GM21576 (cell line): ENCODE results near the gene ARSH.
A peak's percentile ranks its signal among the peaks of the same experiment; 100 is the strongest.
"Not testable (repeated sequence)": the region's sequence is repeated elsewhere in the genome, so short reads cannot be mapped to it uniquely, and the experiment has no call there.

Experiments used
- ATAC-seq: cut with Tn5 transposase; IDR thresholded peaks from one replicate; pipeline ENCODE4 v1.9.1; 2021; ENCODE audit warnings: mild to moderate bottlenecking, moderate library complexity; ENCODE audit not compliant: unreplicated experiment

ARSH gene

GRCh38 chrX:3006495-3006894 lies at the start of gene ARSH:
Gene ARSH, plus strand, starts transcription at chrX:3006546. Its CDS starts 67 bp downstream, at chrX:3006613.
- no peak for ATAC-seq

DNA sequence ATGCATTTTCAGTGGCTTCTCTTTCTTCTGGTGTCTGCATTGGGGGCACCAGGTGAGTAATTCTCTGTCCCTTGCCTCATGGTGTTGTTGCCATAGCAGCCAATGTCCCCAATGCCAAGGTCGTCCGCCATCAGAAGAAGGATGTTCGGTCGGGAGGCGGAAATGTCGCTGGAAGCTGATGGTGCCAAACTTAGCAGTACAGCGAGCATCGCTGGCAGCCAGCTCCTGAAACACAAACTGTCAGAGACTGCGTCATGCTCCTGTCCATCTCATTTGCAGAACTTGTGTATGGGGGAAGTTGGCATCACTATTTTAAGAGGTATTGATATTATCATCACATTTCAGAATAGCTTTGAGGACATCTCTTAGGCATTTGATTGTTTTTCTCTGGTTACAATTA lies 48.1 kb upstream of the ARSH start:
- no peak for ATAC-seq

- ATAC-seq = no peak
Observed at GRCh38 chrX:2960861-2961515, 45.4 kb upstream of the ARSH start.

DNA sequence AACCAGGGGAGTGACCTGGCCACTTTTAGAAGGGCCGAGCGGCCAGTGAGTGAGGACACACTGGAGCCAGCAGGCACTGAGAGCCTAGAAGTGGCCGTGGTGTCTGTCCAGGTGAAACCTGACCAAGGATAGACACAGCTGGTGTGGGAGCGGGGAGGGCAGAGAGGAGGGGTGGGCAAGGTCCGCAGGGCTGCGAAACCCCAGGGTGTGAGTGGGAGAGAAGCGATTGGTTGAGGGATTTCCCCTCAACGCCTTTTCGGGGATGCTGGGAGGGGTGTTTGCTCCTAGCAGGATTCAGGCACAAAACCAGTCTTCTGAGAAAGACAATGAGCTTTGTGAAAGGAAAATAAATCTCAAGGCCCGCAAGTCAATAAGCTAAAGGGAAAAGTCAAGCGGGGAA lies 44.0 kb upstream of the ARSH start:
- ATAC-seq = no peak

DNA sequence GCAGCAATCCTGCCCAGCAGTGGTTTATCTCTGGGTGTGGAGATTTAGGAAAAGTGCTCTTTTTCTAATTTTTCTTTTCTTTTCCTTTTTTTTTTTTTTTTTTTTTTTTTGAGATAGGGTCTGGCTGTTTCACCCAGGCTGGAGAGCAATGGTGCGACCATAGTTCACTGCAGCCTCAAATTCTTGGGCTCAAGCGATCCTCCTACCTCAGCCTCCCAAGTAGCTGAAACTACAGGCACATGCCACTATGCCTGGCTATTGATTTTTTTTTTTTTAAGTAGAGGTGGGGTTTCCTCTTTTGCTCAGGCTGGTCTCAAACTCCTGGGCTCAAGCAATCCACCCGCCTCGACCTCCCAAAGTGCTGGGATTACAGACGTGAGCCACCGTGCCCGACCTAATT lies 42.9 kb upstream of the ARSH start:
- not testable (repeated sequence) for ATAC-seq

- ATAC-seq = not testable (repeated sequence)
Observed at GRCh38 chrX:2963992-2964794, 42.2 kb upstream of the ARSH start.

- ATAC-seq = peak; percentile 77
Observed at GRCh38 chrX:2965965-2966364, 40.4 kb upstream of the ARSH start.

DNA sequence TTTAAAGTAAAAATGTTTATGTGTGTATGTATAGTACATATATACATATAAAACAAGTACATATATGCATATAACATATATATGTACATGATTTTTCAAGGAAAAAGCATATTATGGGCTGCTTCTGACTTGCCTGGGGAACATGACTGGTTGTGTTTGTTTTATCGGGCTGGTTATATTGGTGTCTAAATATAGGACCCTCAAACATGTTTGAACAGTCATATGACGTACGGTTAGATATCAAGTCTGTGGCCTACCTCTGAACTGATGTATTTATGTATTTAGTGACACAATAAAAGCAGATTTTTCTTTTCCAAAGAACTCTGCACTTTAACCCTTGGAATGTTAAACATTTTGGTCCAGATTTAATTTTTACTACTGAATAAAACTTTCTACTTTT lies 39.3 kb upstream of the ARSH start:
- ATAC-seq = no peak

- no peak for ATAC-seq
Observed at GRCh38 chrX:2967584-2967983, 38.8 kb upstream of the ARSH start.

DNA sequence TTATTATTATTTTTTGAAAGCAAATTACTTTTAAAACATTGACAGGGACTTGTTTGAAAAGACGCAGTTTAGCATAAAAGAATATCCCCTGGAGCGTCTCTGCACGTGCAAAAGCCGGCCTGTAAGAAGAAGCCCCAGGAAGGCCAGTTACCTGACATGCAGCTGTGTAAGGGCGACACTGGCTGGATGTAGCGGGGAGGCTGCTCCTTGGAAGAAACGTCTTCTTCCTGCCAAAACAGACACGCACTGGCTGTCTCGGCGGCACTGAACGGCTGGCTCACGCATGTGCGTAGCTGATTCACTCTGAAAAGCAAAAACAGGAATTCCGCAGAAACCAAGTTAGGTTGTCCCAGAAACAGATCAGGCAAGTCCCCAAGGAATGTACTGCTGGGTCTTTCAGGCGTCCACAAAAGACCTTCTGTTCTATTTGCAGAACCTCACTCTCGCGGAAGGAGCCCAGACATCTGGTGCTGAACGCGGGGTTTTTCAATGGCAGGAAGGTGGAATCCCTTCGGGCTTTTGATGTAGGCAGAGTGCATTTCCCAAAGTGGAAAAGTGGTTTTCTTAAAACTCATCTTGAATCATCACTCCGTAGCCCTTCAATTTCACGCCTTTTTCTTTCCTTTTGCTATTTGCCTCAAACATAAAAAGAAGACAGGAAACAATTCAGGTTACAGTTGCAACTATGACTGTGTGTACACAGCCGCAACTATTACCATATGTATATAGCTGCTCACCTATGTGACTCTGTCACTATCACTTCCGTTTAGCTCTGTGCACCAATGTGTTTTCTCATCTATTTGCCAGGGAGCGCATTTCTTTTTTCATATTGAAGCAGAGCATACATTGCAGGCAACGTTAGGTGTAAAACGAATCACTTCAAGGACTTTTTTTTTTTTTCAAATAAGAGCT lies 38.1 kb upstream of the ARSH start:
- ATAC-seq = no peak

DNA sequence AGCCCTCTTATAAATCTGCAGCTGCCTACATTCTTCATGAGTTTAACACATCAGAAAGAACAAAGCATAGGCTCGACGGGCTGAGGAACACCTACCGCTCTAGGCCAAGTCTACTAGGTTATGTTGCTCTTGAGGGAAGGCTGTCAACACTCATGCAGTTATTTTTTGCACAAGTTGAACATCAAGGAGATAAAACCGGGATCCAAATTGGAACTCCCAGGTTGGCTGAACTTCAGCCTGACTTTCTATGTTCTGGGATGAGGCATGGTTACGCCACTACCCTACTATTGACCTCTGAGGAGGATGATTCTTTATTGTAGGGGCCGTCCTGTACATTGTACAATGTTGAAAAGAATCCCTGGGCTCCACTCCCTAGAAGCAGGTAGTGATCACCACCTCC lies 37.3 kb upstream of the ARSH start:
- ATAC-seq = no peak

GRCh38 chrX:2972391-2972790 lies 34.0 kb upstream of the ARSH start:
- ATAC-seq = no peak

- ATAC-seq = no peak
Observed at GRCh38 chrX:2974961-2975360, 31.4 kb upstream of the ARSH start.

DNA sequence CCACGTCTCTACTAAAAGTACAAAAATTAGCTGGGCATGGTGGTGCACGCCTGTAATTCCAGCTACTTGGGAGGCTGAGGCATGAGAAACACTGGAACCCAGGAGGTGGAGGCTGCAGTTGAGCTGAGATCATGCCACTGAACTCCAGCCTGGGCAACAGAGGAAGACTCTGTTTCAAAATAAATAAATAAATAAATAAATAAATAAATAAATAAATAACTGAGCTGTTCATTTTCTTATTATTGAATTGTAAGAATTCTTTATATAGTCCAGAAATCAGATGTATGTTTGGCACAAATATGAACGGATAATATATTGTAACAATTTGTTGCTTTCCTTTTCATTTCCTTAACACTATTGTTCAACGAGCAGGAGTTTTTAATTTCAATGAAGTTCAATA lies 27.7 kb upstream of the ARSH start:
- not testable (repeated sequence) for ATAC-seq

- ATAC-seq = no peak
Observed at GRCh38 chrX:2984342-2984741, 22.0 kb upstream of the ARSH start.

GRCh38 chrX:2989565-2989964 lies 16.8 kb upstream of the ARSH start:
- no peak for ATAC-seq

GRCh38 chrX:3010532-3010931 lies 4.2 kb downstream of the ARSH start:
- ATAC-seq = no peak

DNA sequence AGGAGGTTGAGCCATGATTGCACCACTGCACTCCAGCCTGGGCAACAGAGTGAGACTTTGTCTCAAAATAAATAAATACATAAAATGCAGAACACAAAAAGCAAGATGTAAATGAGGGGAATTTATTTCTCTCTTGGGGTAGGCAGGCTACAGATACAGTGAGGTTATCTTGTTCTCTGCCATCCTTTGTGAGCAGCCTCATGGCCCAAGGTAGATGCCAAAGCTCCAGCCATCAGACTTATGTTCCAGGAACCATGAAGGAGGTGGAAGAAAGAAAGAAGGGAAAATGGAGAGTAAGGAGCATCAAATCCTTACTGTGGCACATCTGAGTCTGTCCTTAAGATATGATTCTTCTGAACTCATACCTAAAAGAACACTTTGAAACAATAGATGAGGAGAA lies 11.1 kb downstream of the ARSH start:
- no peak for ATAC-seq

- no peak for ATAC-seq
Observed at GRCh38 chrX:3024176-3024575, 17.8 kb downstream of the ARSH start.

DNA sequence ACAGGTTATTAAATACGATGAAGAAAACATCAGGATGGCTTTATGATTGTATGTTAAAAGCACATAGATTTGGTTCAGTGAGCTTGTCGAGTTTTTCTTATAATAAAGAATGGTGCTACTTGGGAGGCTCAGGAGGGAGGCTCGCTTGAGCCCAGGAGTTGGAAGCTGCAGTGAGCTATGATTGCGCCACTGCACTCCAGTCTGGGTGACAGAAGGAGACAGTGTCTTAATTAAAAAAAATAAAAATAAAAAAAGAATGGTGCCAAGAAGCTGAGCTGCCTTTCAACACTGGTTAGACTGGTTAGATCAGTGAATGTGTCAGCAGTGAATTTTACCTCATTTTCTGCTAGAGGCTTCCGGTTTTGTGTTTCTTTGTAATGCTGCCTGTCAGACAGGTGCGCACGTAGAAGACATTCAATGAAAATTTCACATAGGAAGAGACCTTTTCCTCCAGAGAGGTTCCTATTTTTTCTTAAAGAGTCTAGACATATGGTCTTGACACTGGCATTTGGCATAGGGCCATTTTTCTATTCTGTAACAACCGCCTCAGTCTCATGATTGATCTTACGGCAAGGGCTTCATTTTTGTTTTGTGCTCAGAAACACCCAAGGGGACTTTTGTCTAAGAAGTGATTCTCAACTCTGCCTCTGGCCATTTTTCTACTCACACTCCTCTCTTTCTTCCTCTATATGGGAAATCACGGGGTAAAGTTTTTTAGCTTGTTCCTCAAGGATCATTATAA lies 19.9 kb downstream of the ARSH start:
- ATAC-seq = no peak

DNA sequence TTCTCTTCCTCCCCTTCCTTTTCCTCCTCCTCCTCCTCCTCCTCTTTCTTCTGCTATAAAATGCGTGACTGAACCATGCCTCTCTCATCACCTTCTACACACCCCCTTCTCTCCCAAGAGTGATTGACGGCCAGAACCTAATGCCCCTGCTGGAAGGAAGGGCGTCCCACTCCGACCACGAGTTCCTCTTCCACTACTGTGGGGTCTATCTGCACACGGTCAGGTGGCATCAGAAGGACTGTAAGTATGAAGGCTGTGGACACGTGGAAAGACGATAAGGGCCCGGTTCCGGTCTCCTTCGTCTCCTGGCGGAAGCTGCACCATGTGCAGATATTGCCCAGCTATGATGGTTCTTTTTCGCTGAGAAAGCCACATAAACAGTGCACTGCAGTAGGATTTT lies 22.8 kb downstream of the ARSH start:
- ATAC-seq = no peak
